Ishikawa (cell line): ENCODE measurements around the gene ACP1.

ENCODE experiments used
- CEBPB ChIP-seq: IDR thresholded peaks from 2 replicates; pipeline ENCODE4 v1.6.1; 2012
- CREB1 ChIP-seq: IDR thresholded peaks from 2 replicates; pipeline ENCODE4 v1.6.1; 2012; ENCODE audit warnings: low read depth
- EGR1 ChIP-seq: IDR thresholded peaks from 2 replicates; pipeline ENCODE4 v1.6.1; 2012
- EP300 ChIP-seq: IDR thresholded peaks from 2 replicates; pipeline ENCODE4 v1.6.1; 2012; ENCODE audit warnings: borderline replicate concordance
- FOXM1 ChIP-seq: IDR thresholded peaks from 2 replicates; pipeline ENCODE4 v1.6.1; 2012; ENCODE audit warnings: low read depth, borderline replicate concordance
- NFIC ChIP-seq: IDR thresholded peaks from 2 replicates; pipeline ENCODE4 v1.6.1; 2012
- REST ChIP-seq: IDR thresholded peaks from 2 replicates; pipeline ENCODE4 v1.6.1; 2012; ENCODE audit warnings: low read depth, mild to moderate bottlenecking
- TAF1 ChIP-seq: IDR thresholded peaks from 2 replicates; pipeline ENCODE4 v1.6.1; 2012; ENCODE audit warnings: low read depth, mild to moderate bottlenecking
- TCF12 ChIP-seq: IDR thresholded peaks from 2 replicates; pipeline ENCODE4 v1.6.1; 2012; ENCODE audit warnings: low read depth
- TEAD4 ChIP-seq: IDR thresholded peaks from 2 replicates; pipeline ENCODE4 v1.6.1; 2012
- YY1 ChIP-seq: IDR thresholded peaks from 2 replicates; pipeline ENCODE4 v1.6.1; 2012; ENCODE audit warnings: low read depth

GRCh38 chr2:273333-273732 lies 8.6 kb downstream of the ACP1 start:
- TF ChIP-seq CREB1 (no peak), FOXM1 (no peak), REST (no peak), CEBPB (no peak), TEAD4 (no peak), EGR1 (no peak), TAF1 (no peak), YY1 (no peak), NFIC (no peak; the same call in 1 of the 2 replicates), EP300 (no peak), TCF12 (no peak)
